GM10266 (cell line): ENCODE data around the gene ATXN1L.

ENCODE experiments used
- DNase-seq: peaks from one replicate; pipeline ENCODE4 v3.0.0; 2012; ENCODE audit errors: extremely low spot score
- TF ChIP-seq, protein P1 (sequence below): IDR thresholded peaks from 2 replicates; pipeline ENCODE4 v1.5.1; 2012; ENCODE audit warnings: mild to moderate bottlenecking, low read depth; ENCODE audit not compliant: control insufficient read depth, insufficient read depth; ENCODE audit errors: missing control alignments

The ATXN1L gene

GRCh38 chr16:71867939-71868338 lies 22.2 kb downstream of the ATXN1L start:
- TF ChIP-seq, protein P1, sequence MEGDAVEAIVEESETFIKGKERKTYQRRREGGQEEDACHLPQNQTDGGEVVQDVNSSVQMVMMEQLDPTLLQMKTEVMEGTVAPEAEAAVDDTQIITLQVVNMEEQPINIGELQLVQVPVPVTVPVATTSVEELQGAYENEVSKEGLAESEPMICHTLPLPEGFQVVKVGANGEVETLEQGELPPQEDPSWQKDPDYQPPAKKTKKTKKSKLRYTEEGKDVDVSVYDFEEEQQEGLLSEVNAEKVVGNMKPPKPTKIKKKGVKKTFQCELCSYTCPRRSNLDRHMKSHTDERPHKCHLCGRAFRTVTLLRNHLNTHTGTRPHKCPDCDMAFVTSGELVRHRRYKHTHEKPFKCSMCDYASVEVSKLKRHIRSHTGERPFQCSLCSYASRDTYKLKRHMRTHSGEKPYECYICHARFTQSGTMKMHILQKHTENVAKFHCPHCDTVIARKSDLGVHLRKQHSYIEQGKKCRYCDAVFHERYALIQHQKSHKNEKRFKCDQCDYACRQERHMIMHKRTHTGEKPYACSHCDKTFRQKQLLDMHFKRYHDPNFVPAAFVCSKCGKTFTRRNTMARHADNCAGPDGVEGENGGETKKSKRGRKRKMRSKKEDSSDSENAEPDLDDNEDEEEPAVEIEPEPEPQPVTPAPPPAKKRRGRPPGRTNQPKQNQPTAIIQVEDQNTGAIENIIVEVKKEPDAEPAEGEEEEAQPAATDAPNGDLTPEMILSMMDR = no peak
- DNase-seq = no peak

GRCh38 chr16:71869089-71869488 lies 23.3 kb downstream of the ATXN1L start:
- TF ChIP-seq, protein P1 = no peak
- no peak for DNase-seq

GRCh38 chr16:71870818-71871217 lies 25.0 kb downstream of the ATXN1L start:
- TF ChIP-seq, protein P1 = no peak
- no peak for DNase-seq

GRCh38 chr16:71873199-71873598 lies 27.4 kb downstream of the ATXN1L start:
- DNase-seq = no peak
- TF ChIP-seq, protein P1 = no peak

DNA sequence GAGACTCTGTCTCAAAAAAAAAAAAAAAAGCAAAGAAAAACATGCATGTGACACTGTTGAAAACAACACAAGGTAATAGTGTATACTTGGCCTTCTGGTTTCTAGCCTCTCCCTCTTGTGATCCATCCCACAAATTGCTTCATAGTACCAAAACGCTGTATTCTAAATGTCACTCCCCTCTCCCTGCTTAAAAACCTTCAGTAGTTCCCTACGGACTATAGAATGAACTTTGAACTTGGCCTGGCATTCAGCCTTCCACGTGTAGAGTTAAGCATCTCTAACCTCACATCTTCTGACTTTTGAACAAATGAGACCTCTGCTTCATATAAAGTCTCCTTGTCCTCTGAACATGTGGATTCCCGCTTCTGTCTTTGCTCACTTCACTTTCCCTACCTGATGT lies 33.1 kb downstream of the ATXN1L start:
- TF ChIP-seq, protein P1 = no peak
- DNase-seq = no peak

- no peak for DNase-seq
Measured at GRCh38 chr16:71880176-71880575, 34.4 kb downstream of the ATXN1L start.

DNA sequence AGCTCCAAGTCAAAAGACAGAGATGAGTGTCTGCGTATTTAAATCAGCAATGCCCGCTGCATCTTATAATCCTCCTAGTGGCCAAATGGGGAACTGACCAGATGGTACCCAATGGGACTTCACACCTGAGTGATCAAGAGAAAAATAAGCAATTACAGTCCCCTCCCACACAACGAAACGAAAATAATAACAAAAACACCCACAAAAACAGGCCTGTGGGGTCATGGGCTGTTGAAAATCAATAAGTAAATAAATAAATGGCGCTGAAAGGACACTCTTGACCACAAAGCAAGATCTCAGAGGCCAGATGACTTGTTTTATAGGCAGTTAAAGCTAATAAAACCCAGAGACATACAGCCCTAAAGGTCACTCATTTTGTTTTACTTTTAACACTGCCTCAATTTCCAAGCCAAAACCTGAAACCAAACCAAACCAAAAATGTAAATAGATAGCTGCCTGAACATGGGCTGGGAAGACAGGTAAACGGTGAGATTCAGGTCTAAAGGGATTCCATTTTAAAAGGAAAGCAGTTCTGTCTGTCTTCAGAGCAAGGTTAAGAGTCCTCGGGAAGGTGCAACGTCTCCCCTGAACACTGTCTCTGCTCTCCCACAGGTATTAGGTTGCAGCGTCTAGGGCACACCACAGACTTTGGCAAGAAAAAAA lies 36.9 kb downstream of the ATXN1L start:
- DNase-seq = peak; percentile 84
- TF ChIP-seq, protein P1 = peak; percentile 86

More at GRCh38 chr16:71880176-71880575, 34.4 kb downstream of the ATXN1L start:
- TF ChIP-seq, protein P1 = no peak
